Stimulated activated CD4-positive, alpha-beta T cell treated with anti-CD3 and anti-CD28 coated beads, Interleukin-4, amount 100 ng/mL, for 4 hours (primary cell): ENCODE measurements around the gene GRIFIN.
A peak's percentile ranks its signal among the peaks of the same experiment; 100 is the strongest.

Experiments
- DNase-seq, 2 experiments: peaks; one replicate each; pipeline ENCODE4 v3.0.0-alpha.2; 2020

The GRIFIN gene, protein sequence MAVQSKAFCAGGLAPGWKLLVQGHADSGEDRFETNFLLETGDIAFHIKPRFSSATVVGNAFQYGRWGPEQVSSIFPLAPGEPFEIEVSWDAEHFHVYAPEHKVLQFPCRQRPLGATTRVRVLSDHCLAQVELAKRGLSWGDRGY

GRCh38 chr7:2476298-2476697 lies at the start of gene GRIFIN:
Gene GRIFIN (minus strand): TSS chr7:2476398. CDS start chr7:2476383, 15 bp downstream.
- no peak for DNase-seq

DNA sequence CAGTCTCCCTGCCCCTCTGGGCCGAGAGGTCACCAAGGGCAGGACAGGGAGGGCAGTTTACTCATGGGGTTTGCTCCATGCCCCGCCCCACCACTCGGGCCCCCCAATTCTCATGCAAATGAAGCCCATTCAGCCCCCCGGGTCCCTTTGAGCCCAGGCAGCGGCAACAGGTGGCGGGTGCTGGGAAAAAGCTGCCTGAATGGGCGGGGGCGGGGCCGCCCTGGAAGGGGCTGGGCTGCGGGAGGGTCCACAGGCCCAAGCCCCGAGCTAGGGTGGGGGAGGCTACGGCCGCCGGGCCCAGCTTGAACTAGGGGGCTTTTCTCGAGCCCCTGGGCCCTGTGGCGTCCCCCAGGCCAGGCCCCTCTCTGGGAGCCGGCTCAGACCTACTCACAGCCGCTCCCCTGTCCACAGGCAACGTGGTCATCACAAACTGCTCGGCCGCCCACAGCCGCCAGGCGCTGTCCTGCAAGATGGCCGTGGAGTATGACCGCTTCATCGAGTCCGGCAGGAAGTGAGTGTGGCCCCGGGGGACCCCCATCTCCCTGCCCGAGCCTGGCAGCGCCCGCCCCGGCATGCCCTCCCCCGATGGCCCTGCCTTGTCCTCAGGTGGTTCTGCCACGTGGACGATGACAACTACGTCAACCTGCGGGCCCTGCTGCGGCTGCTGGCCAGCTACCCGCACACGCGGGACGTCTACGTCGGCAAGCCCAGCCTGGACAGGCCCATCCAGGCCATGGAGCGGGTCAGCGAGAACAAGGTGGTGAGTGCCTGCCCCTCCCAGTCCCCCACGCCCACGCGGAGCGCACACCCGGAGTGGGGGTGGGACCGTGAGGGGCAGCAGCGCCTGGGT lies 48.8 kb upstream of the GRIFIN start:
- DNase-seq = no peak

DNA sequence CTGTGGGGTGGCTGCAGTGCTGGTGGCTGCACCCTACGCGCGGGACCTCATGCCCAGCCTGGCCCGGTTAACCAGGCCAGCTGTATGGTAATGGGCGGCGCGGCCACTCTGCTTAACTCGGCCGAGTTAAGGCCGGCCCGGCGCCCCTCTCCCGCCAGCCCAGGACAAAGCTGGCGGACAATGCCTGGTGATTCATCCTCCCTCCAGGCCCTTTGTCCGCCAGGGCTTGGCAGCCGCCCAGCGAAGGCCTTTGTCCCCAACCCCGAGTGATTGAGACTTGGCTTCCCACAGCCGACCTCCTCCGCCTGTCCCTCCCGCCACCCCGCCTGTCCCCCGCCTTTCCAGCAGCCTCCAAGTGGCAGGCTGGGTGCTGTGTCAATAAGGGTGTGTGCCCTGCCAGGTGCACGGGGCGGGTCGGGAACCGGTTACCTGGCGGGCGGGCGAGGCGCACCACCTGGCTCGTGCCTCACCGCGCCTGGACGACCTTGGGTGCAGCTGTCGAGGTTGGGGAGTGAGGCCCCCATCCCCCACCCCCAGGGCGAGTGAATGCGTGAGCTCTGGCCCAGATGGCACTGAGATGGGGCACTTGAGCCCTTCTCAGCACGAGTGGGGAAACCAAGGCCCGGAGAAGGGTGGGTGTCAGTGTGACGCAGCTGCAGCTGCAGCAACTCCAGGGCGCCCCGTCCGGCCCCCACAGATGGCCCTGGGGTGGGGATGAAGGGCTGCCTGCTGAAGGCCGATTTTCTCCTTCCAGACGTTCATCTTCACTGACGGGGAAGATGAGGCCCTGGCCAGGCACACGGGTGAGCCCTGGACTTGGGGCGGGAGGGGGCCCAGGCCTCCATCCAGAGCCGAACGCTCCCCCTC lies 48.0 kb upstream of the GRIFIN start:
- no peak for DNase-seq

DNA sequence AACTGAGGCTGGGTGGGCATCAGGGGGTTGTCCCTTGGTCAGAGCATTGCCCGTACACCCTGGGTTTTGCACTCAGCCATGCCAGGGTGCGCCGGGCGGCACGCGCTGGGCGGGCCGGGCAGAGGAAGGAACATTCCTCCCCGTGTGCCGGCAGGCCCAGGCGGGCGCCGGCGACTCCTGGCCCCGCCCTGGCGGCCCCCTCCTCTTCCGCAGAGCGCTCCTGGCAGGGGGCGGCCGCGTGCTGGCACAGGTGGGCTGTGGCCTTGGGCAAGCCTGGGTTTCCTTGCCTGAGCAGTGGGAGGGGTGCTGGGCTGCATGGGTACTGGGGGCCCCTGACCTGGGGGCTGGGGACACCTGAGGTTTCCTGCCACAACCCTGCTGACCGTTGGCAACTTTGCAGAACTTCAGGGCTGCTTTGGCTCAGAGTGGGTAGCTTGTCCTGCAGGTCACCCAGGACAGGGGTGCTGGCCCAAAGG lies 47.3 kb upstream of the GRIFIN start:
- no peak for DNase-seq

DNA sequence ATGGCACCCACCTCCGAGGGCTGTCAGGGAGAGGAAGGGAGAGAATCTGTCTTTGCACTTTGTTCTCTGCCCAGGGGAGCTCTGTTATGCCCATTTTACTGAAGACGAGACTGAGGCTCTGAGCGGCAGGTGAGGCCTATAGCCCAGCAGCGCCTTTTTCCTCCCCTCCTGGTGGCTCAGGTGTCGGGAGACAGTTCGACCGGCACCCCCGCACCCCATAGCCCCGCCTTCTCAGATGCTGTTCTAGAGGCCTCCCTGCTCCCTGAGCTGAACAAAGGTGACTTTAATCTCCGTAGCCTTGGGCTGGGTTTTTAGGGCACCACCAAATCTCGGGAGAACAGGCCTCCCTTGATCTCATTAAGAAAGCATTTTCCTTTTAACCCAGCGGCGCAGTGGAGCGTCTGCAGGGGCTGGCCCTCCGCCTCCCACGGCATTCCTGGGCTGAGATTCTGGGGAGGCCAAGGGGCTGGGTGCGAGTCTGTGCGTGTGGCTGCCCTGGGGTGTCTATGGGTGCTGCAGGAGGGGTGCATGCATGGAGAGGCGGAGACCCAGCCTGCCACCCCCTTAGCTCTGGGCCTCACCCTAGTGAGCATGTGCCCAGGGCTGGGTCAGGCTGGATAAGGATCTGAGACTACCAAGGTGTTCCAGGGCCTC lies 46.7 kb upstream of the GRIFIN start:
- no peak for DNase-seq

GRCh38 chr7:2521952-2522591 lies 45.9 kb upstream of the GRIFIN start:
- peak; percentile 59 to 79 for DNase-seq

DNA sequence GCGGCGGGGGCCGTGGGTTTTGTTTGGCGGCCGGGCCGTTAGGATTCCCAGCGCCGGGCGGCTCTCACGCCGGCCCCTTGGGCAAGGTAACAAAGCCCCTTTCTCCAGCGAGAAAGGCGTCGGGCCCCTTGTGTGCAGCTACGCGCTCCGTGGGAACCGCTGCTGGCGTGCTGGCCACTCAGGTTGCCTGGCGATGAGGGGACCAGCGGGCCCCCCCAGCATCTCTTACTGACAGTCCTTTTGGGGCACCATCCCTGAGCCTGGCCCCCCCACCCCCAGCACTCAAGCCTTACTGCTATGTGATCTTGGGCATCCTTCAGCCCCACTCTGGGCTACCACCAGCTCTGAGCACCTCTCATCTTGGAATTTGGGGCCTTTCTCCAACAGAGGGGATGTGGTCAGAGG lies 45.1 kb upstream of the GRIFIN start:
- DNase-seq = no peak

GRCh38 chr7:2520761-2521290 lies 44.6 kb upstream of the GRIFIN start:
- DNase-seq = no peak

GRCh38 chr7:2520131-2520760 lies 44.0 kb upstream of the GRIFIN start:
- peak in 1 of 2 experiments; percentile 18 for DNase-seq

GRCh38 chr7:2519119-2519930 lies 43.1 kb upstream of the GRIFIN start, which contains the start of gene LFNG:
Gene LFNG (plus strand): TSS chr7:2519774. CDS start chr7:2519862, 88 bp downstream.
- peak; percentile 80 to 87 for DNase-seq

- DNase-seq = no peak
Measured at GRCh38 chr7:2518737-2519118, 42.5 kb upstream of the GRIFIN start.

- no peak for DNase-seq
Measured at GRCh38 chr7:2517678-2518507, 41.7 kb upstream of the GRIFIN start.

DNA sequence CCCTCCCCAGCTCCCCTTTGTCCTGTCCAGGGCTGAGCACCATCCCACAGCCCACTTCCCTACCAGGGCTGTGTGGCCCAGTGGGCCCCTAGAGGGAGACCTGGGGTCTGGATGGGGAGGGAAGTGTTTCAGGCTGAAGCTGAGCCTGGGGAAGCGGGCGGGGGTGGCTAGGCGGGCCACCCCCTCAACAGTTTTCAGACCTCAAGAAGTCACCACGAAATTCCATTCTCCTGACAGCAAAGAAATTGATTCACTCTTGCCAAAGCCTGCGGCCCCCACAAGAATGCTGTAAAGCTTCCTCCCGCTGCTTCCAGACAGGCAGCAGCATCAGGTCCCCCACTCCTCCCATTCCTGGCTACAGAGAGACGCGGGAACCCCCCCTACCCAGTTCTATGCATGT lies 40.8 kb upstream of the GRIFIN start:
- DNase-seq = no peak

DNA sequence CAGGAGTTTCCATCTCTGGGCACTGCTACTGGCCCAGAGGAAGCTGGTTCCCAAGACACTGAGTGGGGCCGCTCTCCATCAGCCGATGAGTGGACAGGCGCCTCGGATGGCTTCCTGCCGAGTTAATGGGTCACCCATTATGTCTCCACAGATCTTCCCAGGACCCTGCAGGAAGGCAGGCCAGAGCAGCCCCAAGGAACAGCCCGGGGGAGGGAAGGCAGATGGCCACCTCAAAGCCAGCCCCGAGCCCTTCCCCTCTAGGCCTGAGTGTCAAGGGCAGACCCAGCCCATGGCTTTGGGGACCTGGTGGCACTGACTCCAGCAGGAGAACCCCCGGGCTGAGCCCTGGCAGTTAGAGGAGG lies 40.0 kb upstream of the GRIFIN start:
- no peak for DNase-seq

GRCh38 chr7:2515424-2516193 lies 39.4 kb upstream of the GRIFIN start:
- no peak for DNase-seq

DNA sequence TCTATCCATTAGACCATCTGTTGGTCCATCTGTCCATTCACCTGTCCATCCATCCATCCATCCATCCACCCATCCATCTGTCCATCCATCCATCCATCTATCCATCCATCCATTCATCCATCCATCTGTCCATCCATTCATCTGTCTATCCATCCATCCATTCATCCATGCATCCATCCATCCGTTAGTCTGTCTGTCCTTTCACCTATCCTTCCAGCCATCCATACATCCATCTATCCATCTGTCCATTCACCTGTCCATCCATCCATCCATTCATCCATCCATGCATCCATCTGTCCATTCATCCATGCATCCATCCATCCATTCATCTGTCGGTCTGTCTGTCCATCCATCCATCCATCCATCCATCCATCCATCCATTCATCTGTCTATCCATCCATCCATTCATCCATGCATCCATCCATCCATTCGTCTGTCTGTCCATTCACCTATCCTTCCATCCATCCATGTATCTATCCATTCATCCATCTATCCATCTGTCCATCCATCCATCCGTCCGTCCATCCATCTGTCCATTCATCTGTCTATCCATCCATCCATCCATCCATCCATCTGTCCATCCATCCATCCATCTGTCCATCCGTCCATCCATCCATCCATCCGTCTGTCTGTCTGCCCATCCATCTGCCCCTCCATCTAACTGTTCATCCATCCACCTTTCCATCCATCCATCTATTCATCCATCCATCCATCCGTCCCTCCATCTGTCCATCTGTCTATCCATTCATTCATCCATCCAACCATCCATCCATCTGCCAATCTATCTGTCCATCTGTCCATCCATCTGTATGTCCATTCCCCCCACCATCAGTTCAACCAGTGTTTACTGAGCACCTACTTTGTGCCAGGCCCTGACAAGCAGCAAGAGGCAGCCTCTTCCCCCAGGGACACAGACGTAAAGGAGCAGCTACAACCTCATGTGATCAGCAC lies 38.5 kb upstream of the GRIFIN start:
- DNase-seq = no peak

GRCh38 chr7:2513702-2514101 lies 37.5 kb upstream of the GRIFIN start:
- DNase-seq = no peak

GRCh38 chr7:2512713-2513112 lies 36.5 kb upstream of the GRIFIN start:
- DNase-seq = no peak
